Erythroblast (primary cell): Measurements from ENCODE around the gene YAF2.

ENCODE experiments used
- GATA1 ChIP-seq: IDR thresholded peaks from 2 replicates; pipeline ENCODE4 v1.6.1; 2011; ENCODE audit warnings: low read depth, mild to moderate bottlenecking, control low read depth, low read length, moderate library complexity
- POLR2A ChIP-seq: IDR thresholded peaks from 2 replicates; pipeline ENCODE4 v1.6.1; 2011; ENCODE audit warnings: mild to moderate bottlenecking, low read length

- TF ChIP-seq POLR2A: no peak
- TF ChIP-seq GATA1: no peak
Observed at GRCh38 chr12:42217656-42218055, 20.4 kb downstream of the YAF2 start.
